GM18517 (cell line): ENCODE data around the gene NFU1.

ENCODE experiments used
- ATAC-seq: cut with Tn5 transposase; IDR thresholded peaks from one replicate; pipeline ENCODE4 v1.9.1; 2021; ENCODE audit warnings: mild to moderate bottlenecking, moderate library complexity; ENCODE audit not compliant: unreplicated experiment

The NFU1 gene

GRCh38 chr2:69436938-69437750, at the start of gene NFU1:
Gene NFU1 (minus strand): TSS chr2:69437435. CDS start chr2:69437422, 13 bp downstream.
- ATAC-seq: peak; percentile 97

- ATAC-seq: no peak
Observed at GRCh38 chr2:69483696-69484095, 46.5 kb upstream of the NFU1 start.

DNA sequence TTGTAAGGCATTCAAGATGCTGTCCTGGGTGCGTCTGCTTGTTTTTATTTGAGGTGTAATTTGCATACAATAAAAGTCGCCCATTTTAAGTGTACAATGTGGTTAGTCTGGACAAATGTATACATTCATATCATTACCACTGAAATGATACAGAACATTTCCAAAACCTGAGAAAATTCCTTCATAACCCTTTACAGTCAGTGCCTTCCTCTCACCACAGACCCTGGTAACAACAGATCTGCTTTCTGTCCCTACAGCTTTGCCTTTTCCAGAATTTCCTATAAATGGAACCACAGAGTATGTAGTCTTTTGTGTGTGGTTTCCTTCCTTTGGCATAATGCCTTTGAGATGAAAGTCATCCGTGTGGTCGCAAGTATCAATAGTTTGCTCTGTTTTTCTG, 45.8 kb upstream of the NFU1 start:
- ATAC-seq: no peak

- no peak for ATAC-seq
Observed at GRCh38 chr2:69482471-69482870, 45.2 kb upstream of the NFU1 start.

GRCh38 chr2:69481421-69481820, 44.2 kb upstream of the NFU1 start:
- ATAC-seq: no peak

- no peak for ATAC-seq
Observed at GRCh38 chr2:69477627-69478026, 40.4 kb upstream of the NFU1 start.

GRCh38 chr2:69474688-69475087, 37.5 kb upstream of the NFU1 start:
- no peak for ATAC-seq

DNA sequence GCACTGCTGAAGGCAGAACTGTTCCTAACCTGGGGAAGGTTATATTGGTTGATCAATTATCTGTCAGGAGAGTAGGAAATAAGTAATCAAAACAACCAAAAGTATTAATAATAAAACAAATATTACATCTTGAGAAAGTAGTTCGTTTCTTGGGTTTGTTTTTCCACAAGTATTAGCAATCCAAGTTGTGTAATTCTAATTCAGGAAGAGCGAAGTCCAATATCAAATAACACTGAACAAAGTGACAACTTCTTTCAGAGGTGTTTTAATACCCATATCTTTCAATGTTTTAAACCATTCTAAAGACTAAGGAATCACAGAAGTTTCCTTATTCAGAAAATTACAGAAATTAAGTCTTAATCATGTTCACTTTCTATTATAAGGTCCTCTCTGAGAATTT, 34.6 kb upstream of the NFU1 start:
- ATAC-seq: no peak

DNA sequence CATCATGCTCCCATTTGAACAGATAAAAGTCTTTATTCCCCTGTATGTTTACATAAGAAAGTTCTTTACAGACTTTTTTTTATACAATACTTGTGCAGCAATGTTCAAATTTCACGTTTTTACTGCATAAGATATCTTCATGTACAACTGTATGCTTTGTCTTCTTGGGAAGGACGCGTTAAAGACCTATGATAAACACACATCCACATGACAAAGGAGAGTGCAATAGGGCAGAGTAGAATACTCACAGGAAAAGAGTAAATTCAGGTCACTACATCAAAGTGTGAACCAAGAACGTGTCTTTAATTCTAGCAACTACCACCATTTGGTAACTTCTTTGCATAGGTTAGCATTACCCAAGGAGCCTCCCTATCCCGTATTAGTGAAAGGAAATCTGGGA, 33.7 kb upstream of the NFU1 start:
- ATAC-seq: no peak

- no peak for ATAC-seq
Observed at GRCh38 chr2:69469784-69470183, 32.5 kb upstream of the NFU1 start.

- ATAC-seq: no peak
Observed at GRCh38 chr2:69469375-69469774, 32.1 kb upstream of the NFU1 start.

DNA sequence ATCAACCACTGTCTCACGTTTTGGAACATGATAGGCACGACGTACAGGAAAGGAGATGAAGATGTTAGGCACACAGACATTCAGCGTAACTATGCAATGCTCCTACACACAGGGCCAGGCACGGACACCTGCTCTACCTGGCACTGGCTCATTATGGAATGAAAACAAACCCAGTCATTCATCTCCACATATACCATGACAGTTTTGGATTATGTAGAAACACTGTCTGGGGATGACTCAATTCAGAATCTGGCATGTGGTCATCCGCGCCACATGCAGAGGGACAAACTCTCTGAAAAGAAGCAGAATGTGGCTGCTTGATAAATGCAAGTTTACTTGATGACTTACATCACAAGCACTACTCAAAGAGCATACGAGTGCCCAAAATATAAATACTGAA, 29.5 kb upstream of the NFU1 start:
- ATAC-seq: no peak

DNA sequence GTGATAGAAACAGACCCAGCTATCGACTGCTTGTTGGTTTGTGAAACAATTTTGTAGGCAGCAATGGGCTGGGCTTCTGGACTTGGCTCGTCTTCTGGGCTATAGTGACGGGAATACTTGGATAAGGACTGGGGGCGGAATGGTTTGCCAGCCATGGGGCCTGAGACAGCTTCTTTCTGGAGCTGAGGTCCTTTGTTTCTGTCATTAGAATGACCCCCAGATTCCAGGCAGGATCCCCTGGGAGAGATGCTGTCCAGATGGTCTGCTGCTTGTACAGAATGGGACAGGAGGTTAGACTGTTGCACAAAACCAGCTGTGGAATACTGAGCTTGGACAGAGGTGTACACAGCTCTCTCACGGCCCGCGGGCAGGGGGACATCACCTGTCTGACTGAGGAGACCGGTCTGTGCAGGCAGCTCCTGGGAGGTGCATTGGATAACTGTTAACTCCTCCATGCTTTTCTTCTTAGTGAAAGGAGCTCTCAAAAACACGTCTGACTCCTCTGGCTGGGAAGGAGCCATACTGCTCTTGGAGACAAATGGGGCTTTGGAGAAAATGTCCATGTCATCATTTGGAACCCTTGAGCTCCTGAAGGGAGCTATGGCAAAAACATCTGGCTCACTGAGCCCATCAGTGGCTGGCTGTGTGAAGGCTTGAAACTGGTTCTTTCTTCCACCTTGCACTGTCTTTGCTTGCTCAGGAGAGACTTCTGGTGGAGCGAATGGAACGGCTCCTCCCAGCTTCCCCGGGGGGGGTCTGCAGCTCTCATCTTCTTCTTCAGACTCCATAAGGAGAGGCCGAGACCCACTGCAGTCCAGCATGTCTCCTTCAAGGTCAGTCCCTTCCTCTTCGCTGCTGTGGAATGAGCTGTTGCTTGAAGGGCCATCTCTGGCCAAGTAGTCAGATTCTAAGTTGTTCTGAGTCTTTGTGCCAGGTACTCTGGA, 28.6 kb upstream of the NFU1 start:
- no peak for ATAC-seq

DNA sequence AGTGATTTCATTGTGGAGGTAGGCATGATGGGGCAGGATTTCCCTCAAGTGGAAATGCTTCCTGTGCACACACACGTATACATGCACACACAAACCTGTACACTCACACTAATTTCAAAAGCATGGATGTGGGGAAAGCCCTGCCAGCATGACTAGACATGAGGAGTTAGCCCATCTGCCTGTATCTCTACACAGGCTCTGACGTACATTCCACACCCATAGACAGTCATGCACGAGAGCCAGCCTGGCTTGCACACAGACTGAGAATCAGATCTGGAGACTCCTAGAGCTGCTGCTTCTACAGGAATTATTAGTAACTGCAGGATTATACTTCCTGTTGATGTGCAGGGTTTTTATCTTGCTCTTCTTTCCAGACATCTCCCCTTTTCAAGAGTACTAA, 27.3 kb upstream of the NFU1 start:
- ATAC-seq: no peak

DNA sequence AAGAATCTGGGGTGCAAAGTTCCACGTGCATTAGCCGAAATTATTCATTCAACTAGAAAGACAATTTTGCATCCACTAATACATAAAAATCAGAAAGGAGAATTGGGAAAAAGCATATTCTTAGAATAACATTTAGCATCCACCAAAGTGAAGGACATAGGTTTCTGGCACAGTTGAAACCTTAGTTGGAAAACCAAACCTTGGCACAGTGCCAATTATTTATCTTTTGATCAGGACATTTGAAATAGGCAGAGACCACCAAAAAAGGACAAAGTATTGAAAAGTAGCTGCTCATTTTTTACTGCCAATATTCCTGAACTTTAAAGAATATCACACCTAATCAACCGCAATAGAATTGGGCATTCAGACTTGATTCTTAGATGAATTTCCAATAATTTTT, 25.5 kb upstream of the NFU1 start:
- ATAC-seq: no peak

- ATAC-seq: no peak
Observed at GRCh38 chr2:69461404-69461803, 24.2 kb upstream of the NFU1 start.

DNA sequence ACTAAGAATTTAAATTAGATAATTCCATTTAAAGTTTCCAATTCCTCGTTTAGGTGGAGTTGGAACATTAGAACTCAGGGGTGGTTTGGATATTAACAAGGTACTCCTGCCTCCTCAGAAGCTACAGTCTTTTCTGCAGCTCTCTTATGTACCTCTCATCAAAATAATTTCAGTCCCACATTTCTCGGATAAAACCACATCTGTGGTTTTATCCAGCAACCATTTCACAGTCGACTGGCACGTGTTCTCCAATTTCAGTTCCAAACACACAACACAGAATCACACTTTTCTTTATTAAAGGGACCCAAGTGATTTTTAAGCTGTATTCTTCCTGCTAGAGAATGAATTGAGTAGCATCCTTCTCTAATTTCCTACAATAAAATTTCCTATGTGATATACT, 22.7 kb upstream of the NFU1 start:
- no peak for ATAC-seq

GRCh38 chr2:69456950-69457445, 19.8 kb upstream of the NFU1 start:
- ATAC-seq: no peak

DNA sequence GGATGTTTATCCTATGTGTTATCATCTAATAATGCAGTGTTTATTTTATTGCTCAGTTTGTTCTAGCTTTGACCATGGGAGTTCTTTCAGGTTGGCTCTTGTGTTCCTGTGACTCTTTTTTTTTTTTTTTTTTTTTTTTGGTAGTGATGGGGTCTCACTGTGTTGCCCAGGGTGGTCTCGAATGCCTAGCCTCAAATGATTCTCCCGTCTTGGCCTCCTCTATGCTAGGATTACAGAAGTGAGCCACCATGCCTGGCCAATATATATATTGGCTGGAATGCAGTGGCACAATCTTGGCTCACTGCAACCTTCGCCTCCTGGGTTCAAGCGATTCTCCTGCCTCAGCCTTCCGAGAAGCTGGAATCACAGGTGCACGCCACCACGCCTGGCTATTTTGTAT, 18.9 kb upstream of the NFU1 start:
- ATAC-seq: no peak

DNA sequence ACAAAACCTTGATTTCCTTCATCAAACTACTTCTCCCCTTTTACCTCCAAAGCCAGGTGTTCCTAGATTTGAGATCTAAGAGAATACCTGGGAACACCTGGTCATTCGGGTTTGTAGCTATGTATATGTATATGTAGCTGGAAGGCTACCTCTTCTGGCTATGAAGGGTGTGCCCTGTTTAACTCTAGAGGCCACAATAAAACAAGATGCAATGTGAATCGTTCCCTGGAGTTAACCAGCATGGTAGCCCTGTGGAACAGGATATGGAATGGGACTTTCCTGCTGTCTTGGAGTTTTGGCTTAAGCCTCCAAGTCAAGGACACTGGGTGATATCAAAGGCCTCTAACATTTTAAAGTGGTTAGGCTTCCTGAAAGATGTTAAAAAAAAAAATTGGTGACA, 17.7 kb upstream of the NFU1 start:
- ATAC-seq: no peak

DNA sequence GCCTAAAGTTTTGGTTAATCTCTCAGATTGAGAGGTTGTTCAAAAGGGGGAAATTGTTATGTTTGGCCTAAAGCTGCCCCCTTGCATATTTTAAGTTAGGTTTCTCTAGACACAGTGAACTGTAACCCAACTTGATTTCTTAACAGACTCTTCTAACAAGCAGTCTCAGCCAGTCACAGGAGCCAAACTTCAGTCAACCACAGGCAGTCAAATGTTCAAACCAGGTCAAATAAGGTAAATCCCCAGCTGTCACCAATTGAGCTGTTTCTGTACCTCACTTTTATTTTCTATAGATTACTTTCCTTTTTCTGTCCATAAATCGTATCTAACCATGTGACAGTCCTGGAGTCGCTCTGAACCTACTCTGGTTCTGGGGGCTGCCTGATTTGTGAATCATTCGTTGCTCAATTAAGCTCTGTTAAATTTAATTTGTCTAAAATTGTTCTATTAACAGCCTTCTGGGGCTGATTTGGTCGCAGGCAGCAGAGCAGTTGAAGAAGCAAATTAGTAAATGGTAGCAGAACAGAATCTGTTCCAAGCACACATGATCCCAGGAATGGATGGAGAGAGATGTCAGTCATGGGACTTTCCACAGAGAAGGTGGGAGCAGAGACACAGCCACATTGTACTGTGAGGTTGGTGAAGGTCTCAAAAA, 16.4 kb upstream of the NFU1 start:
- ATAC-seq: peak; percentile 94
